Fibroblast of mammary gland (primary cell): Measurements from ENCODE around the gene TREML4.
A peak's percentile ranks its signal among the peaks of the same experiment; 100 is the strongest.
"Not testable (repeated sequence)": the region's sequence is repeated elsewhere in the genome, so short reads cannot be mapped to it uniquely, and the experiment has no call there.

Experiments used
- DNase-seq: peaks from one replicate; pipeline ENCODE4 v3.0.0-alpha.2; 2010; ENCODE audit warnings: low read depth
- H3K4me3 ChIP-seq: 2 replicates; pipeline ENCODE4 v1.5.1; 2011; ENCODE audit warnings: low read depth, mild to moderate bottlenecking, low read length, moderate library complexity; ENCODE audit not compliant: control insufficient read depth
- CTCF ChIP-seq: conservative IDR thresholded peaks from 2 replicates; pipeline ENCODE4 v1.5.1; 2011; ENCODE audit warnings: low read depth, low read length, inconsistent platforms; ENCODE audit not compliant: control insufficient read depth, insufficient read depth

TREML4 gene

GRCh38 chr6:41187924-41188886 lies 39.9 kb upstream of the TREML4 start:
- no peak for TF ChIP-seq CTCF
- H3K4me3 ChIP-seq = no peak overlapping the region
- DNase-seq = no peak

GRCh38 chr6:41189046-41189445 lies 39.1 kb upstream of the TREML4 start:
- not testable (repeated sequence) for DNase-seq, H3K4me3 ChIP-seq

- H3K4me3 ChIP-seq = no peak overlapping the region
- TF ChIP-seq CTCF = no peak
- DNase-seq = no peak
Observed at GRCh38 chr6:41189967-41190366, 38.2 kb upstream of the TREML4 start.

- H3K4me3 ChIP-seq = no peak overlapping the region
- TF ChIP-seq CTCF = no peak
- peak; percentile 1 for DNase-seq
Observed at GRCh38 chr6:41190791-41191190, 37.4 kb upstream of the TREML4 start.

GRCh38 chr6:41191569-41191968 lies 36.6 kb upstream of the TREML4 start:
- no peak overlapping the region for H3K4me3 ChIP-seq
- DNase-seq = peak; percentile 20
- TF ChIP-seq CTCF = peak; percentile 46

GRCh38 chr6:41193171-41193734 lies 34.9 kb upstream of the TREML4 start:
- TF ChIP-seq CTCF = no peak
- no peak for DNase-seq
- H3K4me3 ChIP-seq = no peak overlapping the region

- TF ChIP-seq CTCF = no peak
Observed at GRCh38 chr6:41193884-41194283, 34.3 kb upstream of the TREML4 start.

More at GRCh38 chr6:41193884-41194283, 34.3 kb upstream of the TREML4 start:
- no peak overlapping the region for H3K4me3 ChIP-seq
- DNase-seq = no peak
